Dendritic cell treated with granulocyte-macrophage colony-stimulating factor and Interleukin-4, amounts not matched to agents 40 ng/mL and 50 ng/mL, for 4 days (primary cell): ENCODE data around the gene PAQR9.

ENCODE experiments used
- H3K27ac Mint-ChIP-seq: one replicate; pipeline ENCODE4 v1.8.0; 2022; ENCODE audit warnings: mild to moderate bottlenecking, mixed read lengths
- H3K27me3 Mint-ChIP-seq: one replicate; pipeline ENCODE4 v1.8.0; 2022; ENCODE audit warnings: mild to moderate bottlenecking, mixed read lengths
- H3K36me3 Mint-ChIP-seq: one replicate; pipeline ENCODE4 v1.8.0; 2022; ENCODE audit warnings: low read depth, mixed read lengths
- H3K4me1 Mint-ChIP-seq: one replicate; pipeline ENCODE4 v1.8.0; 2022; ENCODE audit warnings: low read depth, mixed read lengths
- H3K4me3 Mint-ChIP-seq: one replicate; pipeline ENCODE4 v1.8.0; 2022; ENCODE audit warnings: mild to moderate bottlenecking, moderate library complexity, mixed read lengths
- H3K9me3 Mint-ChIP-seq: one replicate; pipeline ENCODE4 v1.8.0; 2022; ENCODE audit warnings: mixed read lengths
- intact Hi-C: fragments of 100-400 bp; cut with micrococcal nuclease; formaldehyde crosslinking; loops from one replicate; pipeline ENCODE4 v1.15.0; 2022

The PAQR9 gene

GRCh38 chr3:142952272-142953193 lies 10.9 kb downstream of the PAQR9 start:
- no peaks in the 10 kb centered on the region for H3K36me3 Mint-ChIP-seq
- no peaks in the 10 kb centered on the region for H3K4me1 Mint-ChIP-seq
- no peak overlapping the region for H3K4me3 Mint-ChIP-seq
- H3K27ac Mint-ChIP-seq = no peak overlapping the region
- H3K9me3 Mint-ChIP-seq = no peaks in the 10 kb centered on the region
- intact Hi-C loops = no loop called here
- peaks cover 43% of the 10 kb centered on the region for H3K27me3 Mint-ChIP-seq

GRCh38 chr3:142951794-142952193 lies 11.7 kb downstream of the PAQR9 start:
- Mint-ChIP-seq H3K27ac (no peak overlapping the region), H3K4me3 (no peak overlapping the region), H3K9me3 (no peaks in the 10 kb centered on the region), H3K4me1 (no peaks in the 10 kb centered on the region), H3K27me3 (peaks cover 47% of the 10 kb centered on the region), H3K36me3 (no peaks in the 10 kb centered on the region)
- intact Hi-C loops = no loop called here

GRCh38 chr3:142950972-142951371 lies 12.5 kb downstream of the PAQR9 start:
- Mint-ChIP-seq H3K9me3 (no peaks in the 10 kb centered on the region), H3K27me3 (peaks cover 53% of the 10 kb centered on the region), H3K4me3 (no peak overlapping the region), H3K4me1 (no peaks in the 10 kb centered on the region), H3K36me3 (no peaks in the 10 kb centered on the region), H3K27ac (no peak overlapping the region)
- intact Hi-C loops = no loop called here

- Mint-ChIP-seq H3K27me3 (peaks cover 58% of the 10 kb centered on the region), H3K9me3 (no peaks in the 10 kb centered on the region), H3K27ac (no peak overlapping the region), H3K4me3 (no peak overlapping the region), H3K36me3 (no peaks in the 10 kb centered on the region), H3K4me1 (no peaks in the 10 kb centered on the region)
- intact Hi-C loops = no loop called here
Measured at GRCh38 chr3:142947799-142948575, 15.5 kb downstream of the PAQR9 start.

- intact Hi-C loops = no loop called here
- H3K27ac Mint-ChIP-seq = no peak overlapping the region
- no peaks in the 10 kb centered on the region for H3K9me3 Mint-ChIP-seq
- H3K27me3 Mint-ChIP-seq = peaks cover 59% of the 10 kb centered on the region
- no peaks in the 10 kb centered on the region for H3K4me1 Mint-ChIP-seq
- H3K36me3 Mint-ChIP-seq = no peaks in the 10 kb centered on the region
- H3K4me3 Mint-ChIP-seq = no peak overlapping the region
Measured at GRCh38 chr3:142947352-142947751, 16.1 kb downstream of the PAQR9 start.

GRCh38 chr3:142946861-142947260 lies 16.6 kb downstream of the PAQR9 start:
- no peaks in the 10 kb centered on the region for H3K9me3 Mint-ChIP-seq
- H3K4me3 Mint-ChIP-seq = no peak overlapping the region
- intact Hi-C loops = no loop called here
- peaks cover 56% of the 10 kb centered on the region for H3K27me3 Mint-ChIP-seq
- H3K36me3 Mint-ChIP-seq = no peaks in the 10 kb centered on the region
- H3K4me1 Mint-ChIP-seq = no peaks in the 10 kb centered on the region
- no peak overlapping the region for H3K27ac Mint-ChIP-seq

- H3K27ac Mint-ChIP-seq = no peak overlapping the region
- H3K4me1 Mint-ChIP-seq = no peaks in the 10 kb centered on the region
- no peaks in the 10 kb centered on the region for H3K9me3 Mint-ChIP-seq
Measured at GRCh38 chr3:142945023-142945422, 18.5 kb downstream of the PAQR9 start.

GRCh38 chr3:142944342-142944741 lies 19.1 kb downstream of the PAQR9 start:
- intact Hi-C loops = no loop called here
- no peaks in the 10 kb centered on the region for H3K4me1 Mint-ChIP-seq
- no peak overlapping the region for H3K4me3 Mint-ChIP-seq
- H3K36me3 Mint-ChIP-seq = no peaks in the 10 kb centered on the region
- no peak overlapping the region for H3K27ac Mint-ChIP-seq
- peaks cover 44% of the 10 kb centered on the region for H3K27me3 Mint-ChIP-seq
- H3K9me3 Mint-ChIP-seq = no peaks in the 10 kb centered on the region

More at GRCh38 chr3:142945023-142945422, 18.5 kb downstream of the PAQR9 start:
- Mint-ChIP-seq H3K27me3 (peaks cover 47% of the 10 kb centered on the region), H3K36me3 (no peaks in the 10 kb centered on the region), H3K4me3 (no peak overlapping the region)
- intact Hi-C loops = no loop called here

GRCh38 chr3:142943870-142944269 lies 19.6 kb downstream of the PAQR9 start:
- no peaks in the 10 kb centered on the region for H3K9me3 Mint-ChIP-seq
- intact Hi-C loops = no loop called here
- peaks cover 41% of the 10 kb centered on the region for H3K27me3 Mint-ChIP-seq
- no peaks in the 10 kb centered on the region for H3K4me1 Mint-ChIP-seq
- no peaks in the 10 kb centered on the region for H3K36me3 Mint-ChIP-seq
- no peak overlapping the region for H3K27ac Mint-ChIP-seq
- H3K4me3 Mint-ChIP-seq = no peak overlapping the region

GRCh38 chr3:142943349-142943748 lies 20.1 kb downstream of the PAQR9 start:
- no peaks in the 10 kb centered on the region for H3K4me1 Mint-ChIP-seq
- no peak overlapping the region for H3K27ac Mint-ChIP-seq
- H3K27me3 Mint-ChIP-seq = peaks cover 36% of the 10 kb centered on the region
- no peak overlapping the region for H3K4me3 Mint-ChIP-seq
- no peaks in the 10 kb centered on the region for H3K36me3 Mint-ChIP-seq
- intact Hi-C loops = no loop called here
- H3K9me3 Mint-ChIP-seq = no peaks in the 10 kb centered on the region

GRCh38 chr3:142941373-142942123 lies 21.9 kb downstream of the PAQR9 start:
- intact Hi-C loops = no loop called here
- no peaks in the 10 kb centered on the region for H3K9me3 Mint-ChIP-seq
- H3K36me3 Mint-ChIP-seq = no peaks in the 10 kb centered on the region
- peaks cover 19% of the 10 kb centered on the region for H3K27me3 Mint-ChIP-seq
- no peak overlapping the region for H3K4me3 Mint-ChIP-seq
- H3K4me1 Mint-ChIP-seq = no peaks in the 10 kb centered on the region
- no peak overlapping the region for H3K27ac Mint-ChIP-seq

- no peaks in the 10 kb centered on the region for H3K4me1 Mint-ChIP-seq
- H3K9me3 Mint-ChIP-seq = no peaks in the 10 kb centered on the region
- H3K27ac Mint-ChIP-seq = no peak overlapping the region
- intact Hi-C loops = no loop called here
- H3K27me3 Mint-ChIP-seq = peaks cover 12% of the 10 kb centered on the region
- no peak overlapping the region for H3K4me3 Mint-ChIP-seq
- H3K36me3 Mint-ChIP-seq = no peaks in the 10 kb centered on the region
Measured at GRCh38 chr3:142940472-142940871, 23.0 kb downstream of the PAQR9 start.

GRCh38 chr3:142940000-142940399 lies 23.5 kb downstream of the PAQR9 start:
- Mint-ChIP-seq H3K36me3 (no peaks in the 10 kb centered on the region), H3K4me3 (no peak overlapping the region), H3K4me1 (no peaks in the 10 kb centered on the region), H3K27me3 (peaks cover 10% of the 10 kb centered on the region), H3K9me3 (no peaks in the 10 kb centered on the region), H3K27ac (no peak overlapping the region)
- intact Hi-C loops = no loop called here

- Mint-ChIP-seq H3K27me3 (peaks cover 1% of the 10 kb centered on the region), H3K9me3 (no peaks in the 10 kb centered on the region), H3K36me3 (no peaks in the 10 kb centered on the region), H3K4me1 (no peaks in the 10 kb centered on the region), H3K27ac (no peak overlapping the region), H3K4me3 (no peak overlapping the region)
- intact Hi-C loops = no loop called here
Measured at GRCh38 chr3:142935963-142936362, 27.5 kb downstream of the PAQR9 start.
